Endodermal cell (in vitro differentiated cells): ENCODE measurements around the gene GATD1. TPM values are rescaled to one million over a fixed set of nuclear protein-coding genes. Genes with fewer than 3 reads are reported as not detected.

Experiments
- DNase-seq: peaks from one replicate; pipeline ENCODE4 v3.0.0-alpha.2; 2017
- H3K27ac ChIP-seq: 2 replicates; pipeline ENCODE4 v1.5.1; 2013; ENCODE audit warnings: mild to moderate bottlenecking, low read depth, low read length, moderate library complexity
- H3K27me3 ChIP-seq: 2 replicates; pipeline ENCODE4 v1.6.1; 2013; ENCODE audit warnings: mild to moderate bottlenecking, low read length, moderate library complexity; ENCODE audit not compliant: insufficient read depth, control insufficient read depth, poor library complexity, severe bottlenecking
- H3K36me3 ChIP-seq: 2 replicates; pipeline ENCODE4 v1.7.0; 2013; ENCODE audit warnings: mild to moderate bottlenecking, low read length, moderate library complexity; ENCODE audit not compliant: control insufficient read depth, insufficient read depth
- H3K4me1 ChIP-seq: one replicate; pipeline ENCODE4 v1.7.0; 2013; ENCODE audit warnings: low read length; ENCODE audit not compliant: control insufficient read depth, insufficient read depth
- H3K4me3 ChIP-seq: 2 replicates; pipeline ENCODE4 v1.5.1; 2013; ENCODE audit warnings: mild to moderate bottlenecking, low read length, moderate library complexity
- H3K9ac ChIP-seq: 2 replicates; pipeline ENCODE4 v1.6.1; 2013; ENCODE audit warnings: mild to moderate bottlenecking, low read length, moderate library complexity; ENCODE audit not compliant: poor library complexity, severe bottlenecking; ENCODE audit errors: extremely low read depth
- H3K9me3 ChIP-seq: 2 replicates; pipeline ENCODE4 v1.6.1; 2013; ENCODE audit warnings: mild to moderate bottlenecking, low read length, moderate library complexity; ENCODE audit not compliant: control insufficient read depth
- H3K27ac Mint-ChIP-seq: 2 replicates; pipeline ENCODE4 v1.8.0; 2020; ENCODE audit warnings: mixed read lengths
- H3K27me3 Mint-ChIP-seq: 2 replicates; pipeline ENCODE4 v1.8.0; 2021; ENCODE audit warnings: mild to moderate bottlenecking, mixed read lengths; ENCODE audit not compliant: insufficient read depth
- H3K36me3 Mint-ChIP-seq: 2 replicates; pipeline ENCODE4 v1.8.0; 2020; ENCODE audit warnings: low read depth, mixed read lengths
- H3K4me1 Mint-ChIP-seq: 2 replicates; pipeline ENCODE4 v1.8.0; 2020; ENCODE audit warnings: mixed read lengths
- H3K4me3 Mint-ChIP-seq: 2 replicates; pipeline ENCODE4 v1.8.0; 2020; ENCODE audit warnings: mild to moderate bottlenecking, moderate library complexity, mixed read lengths
- H3K9me3 Mint-ChIP-seq: 2 replicates; pipeline ENCODE4 v1.8.0; 2020; ENCODE audit warnings: mild to moderate bottlenecking, mixed read lengths
- CTCF ChIP-seq: fragments of 200-600 bp; sonication (generic); conservative IDR thresholded peaks from 2 replicates; pipeline ENCODE4 v1.5.0; 2021; ENCODE audit warnings: antibody characterized with exemption, mild to moderate bottlenecking
- WGBS, 2 experiments: methylation state at CpG; one replicate each; pipeline versions ENCODE4 v1.1.5 to v1.1.7; 2013; ENCODE audit warnings: missing lambda C conversion rate in 2 of 2, mixed read lengths in 1 of 2; ENCODE audit not compliant: insufficient coverage in 1 of 2, insufficient read length in 1 of 2; 5-methylcytosine and 5-hydroxymethylcytosine counted together
- long read RNA-seq, 4 experiments: library from polyadenylated mRNA in 2 of 4; library from RNA in 1 of 4; library from capped mRNA in 1 of 4; stranded (forward) in 3 of 4; unstranded in 1 of 4; transcript quantifications; one replicate each; pipeline ENCODE4 v2.0.0, GENCODE V29; 2020 to 2021; ENCODE audit warnings: inconsistent platforms in 1 of 4
- polyA plus RNA-seq, 2 experiments: library from polyadenylated mRNA; stranded (reverse); fragments of 50-300 nt; gene quantifications; one replicate each; pipeline ENCODE4 v1.2.3, GENCODE V29; 2013
- total RNA-seq, 2 donors: library from RNA; stranded (reverse); fragmentation: NEBNext Ultra II Directional in 1 of 2; extraction: Animal tissue kit (Norgen Biotek cat#: 25700) in 1 of 2; gene quantifications; 2 replicates in 1 of 2; 3 replicates in 1 of 2; pipeline ENCODE4 v1.2.1, GENCODE V29; 2021

The GATD1 gene
- total RNA-seq: 10 to 100 TPM; 57.2 to 63.2 TPM
- polyA plus RNA-seq (2013, experiment 1 of 2): 42.3 TPM
- 39.0 TPM for polyA plus RNA-seq (2013, experiment 2 of 2)
- long read RNA-seq, experiment 1, partial matches to known transcripts: 5 of 6 reads
- long read RNA-seq, experiment 1, other reads (novel, unspliced or antisense): 1 of 6 reads
- long read RNA-seq, experiment 2: 0 reads
- long read RNA-seq, experiment 3, full-length matches to known transcripts: 2 of 10 reads
- long read RNA-seq, experiment 3, partial matches to known transcripts: 2 of 10 reads
- long read RNA-seq, experiment 3, other reads (novel, unspliced or antisense): 6 of 10 reads
- long read RNA-seq, experiment 4, full-length matches to known transcripts: 1 of 5 reads
- long read RNA-seq, experiment 4, partial matches to known transcripts: 0 of 5 reads
- long read RNA-seq, experiment 4, other reads (novel, unspliced or antisense): 4 of 5 reads

DNA sequence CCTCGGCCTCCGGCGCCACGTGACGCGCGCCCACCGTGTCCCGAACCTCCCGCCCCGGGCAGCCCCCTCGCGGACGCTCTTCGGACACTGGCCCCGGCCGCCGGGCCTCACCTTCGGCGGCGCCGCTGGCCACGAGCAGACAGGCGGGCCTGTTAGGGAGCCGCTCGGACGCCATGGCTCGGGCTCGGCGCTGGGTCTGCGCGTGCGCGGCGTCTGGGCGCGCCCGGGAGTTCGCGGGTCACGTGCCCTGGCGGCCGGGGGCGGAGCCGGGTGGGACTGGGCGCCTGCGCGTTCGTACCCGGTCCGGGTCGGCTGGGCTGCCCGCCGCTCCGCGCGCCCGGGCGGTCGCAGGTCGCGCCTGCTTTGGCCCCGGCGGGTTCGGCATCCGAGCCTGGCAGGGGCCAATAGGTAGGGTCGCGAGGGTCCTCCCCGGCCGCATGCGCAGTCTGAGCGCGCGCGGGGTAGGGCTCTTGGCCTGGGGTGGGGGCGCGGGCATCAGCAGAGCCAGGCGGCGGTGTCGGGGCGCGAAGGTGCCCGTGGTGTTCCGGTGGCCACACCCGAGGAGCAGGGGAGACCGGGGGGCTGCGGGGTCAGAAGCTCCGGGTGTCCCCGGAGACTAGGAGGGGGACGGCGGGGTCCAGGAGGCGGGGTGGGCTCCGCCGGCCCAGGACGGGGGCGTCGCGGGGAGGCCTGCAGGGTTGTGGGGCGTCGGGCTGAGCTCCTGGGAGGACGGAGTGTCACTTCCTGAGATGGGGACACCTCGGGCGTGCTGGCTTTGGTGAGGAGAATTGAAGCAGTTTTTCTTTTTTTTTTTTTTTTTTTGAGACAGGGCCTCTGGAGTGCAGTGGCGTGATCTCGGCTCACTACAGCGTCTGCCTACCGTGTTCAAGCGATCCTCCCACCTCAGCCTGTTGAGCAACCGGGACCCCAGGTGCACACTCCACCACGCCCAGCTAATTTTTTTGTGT is at the start of gene GATD1:
Gene GATD1 (minus strand): TSS at position 200 of the 968 bp plus-strand sequence. CDS start 25 bp downstream, at position 175.
- H3K4me1 ChIP-seq: peaks cover 8% of the 10 kb centered on the region
- DNase-seq: peak; percentile 97
- H3K36me3 Mint-ChIP-seq: peaks cover 11% of the 10 kb centered on the region
- no peaks in the 10 kb centered on the region for H3K27me3 Mint-ChIP-seq
- H3K36me3 ChIP-seq: peaks cover 18% of the 10 kb centered on the region
- H3K9me3 Mint-ChIP-seq: no peaks in the 10 kb centered on the region
- peak within 1 kb of the TSS; percentile 87 for H3K4me3 ChIP-seq
- no peak for TF ChIP-seq CTCF
- no peaks in the 10 kb centered on the region for H3K27me3 ChIP-seq
- 1 to 3% methylated on average over 44 to 110 of the region's 110 CpGs for WGBS, 2 experiments
- peak within 1 kb of the TSS; percentile 75 for H3K4me3 Mint-ChIP-seq
- peak within 1 kb of the TSS; percentile 76 for H3K27ac ChIP-seq
- no peaks in the 10 kb centered on the region for H3K9me3 ChIP-seq
- peak within 1 kb of the TSS; percentile 58 for H3K27ac Mint-ChIP-seq
- peak within 1 kb of the TSS; percentile 63 for H3K9ac ChIP-seq
- peaks cover 8% of the 10 kb centered on the region for H3K4me1 Mint-ChIP-seq

DNA sequence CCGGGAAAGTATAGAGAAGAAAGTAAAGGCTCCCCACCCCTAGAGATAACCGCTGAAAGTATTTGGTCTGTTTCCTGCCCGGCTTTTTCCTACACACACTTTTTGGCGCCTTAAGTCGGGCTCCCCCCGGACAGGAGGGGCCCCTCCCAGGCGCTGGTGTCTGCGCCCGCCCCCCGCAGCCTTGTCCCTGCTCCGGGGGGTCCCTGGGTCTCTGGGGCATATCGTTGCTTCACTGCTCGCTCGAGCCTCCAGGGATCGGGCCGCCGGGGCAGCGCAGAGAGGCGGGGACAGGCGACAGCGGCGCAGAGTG is 49.5 kb upstream of the GATD1 start:
- Histone ChIP-seq H3K27me3 (peaks cover 61% of the 10 kb centered on the region), H3K9me3 (no peaks in the 10 kb centered on the region), H3K36me3 (no peaks in the 10 kb centered on the region), H3K4me3 (peak overlapping the region; percentile 68), H3K27ac (no peak overlapping the region), H3K9ac (no peak overlapping the region), H3K4me1 (peaks cover 14% of the 10 kb centered on the region)
- no peak for TF ChIP-seq CTCF
- peaks cover 19% of the 10 kb centered on the region for H3K4me1 Mint-ChIP-seq
- H3K4me3 Mint-ChIP-seq: peak overlapping the region; percentile 69
- H3K36me3 Mint-ChIP-seq: peaks cover 13% of the 10 kb centered on the region
- no peak overlapping the region for H3K27ac Mint-ChIP-seq
- peaks cover 43% of the 10 kb centered on the region for H3K27me3 Mint-ChIP-seq
- H3K9me3 Mint-ChIP-seq: no peaks in the 10 kb centered on the region
- 6 to 7% methylated on average over 18 to 22 of the region's 22 CpGs for WGBS, 2 experiments
- no peak for DNase-seq

GRCh38 chr11:826227-826621 is 48.9 kb upstream of the GATD1 start:
- peak overlapping the region; percentile 69 for H3K4me3 Mint-ChIP-seq
- H3K27ac Mint-ChIP-seq: no peak overlapping the region
- H3K9me3 Mint-ChIP-seq: no peaks in the 10 kb centered on the region
- H3K36me3 Mint-ChIP-seq: peaks cover 13% of the 10 kb centered on the region
- peaks cover 15% of the 10 kb centered on the region for H3K4me1 Mint-ChIP-seq
- H3K27me3 ChIP-seq: peaks cover 56% of the 10 kb centered on the region
- TF ChIP-seq CTCF: no peak
- no peaks in the 10 kb centered on the region for H3K36me3 ChIP-seq
- H3K4me1 ChIP-seq: peaks cover 9% of the 10 kb centered on the region
- no peak for DNase-seq
- H3K4me3 ChIP-seq: peak overlapping the region; percentile 68
- H3K27me3 Mint-ChIP-seq: peaks cover 37% of the 10 kb centered on the region
- H3K9me3 ChIP-seq: no peaks in the 10 kb centered on the region
- WGBS, 2 experiments: 92% methylated on average over 5 to 8 of the region's 9 CpGs
- H3K27ac ChIP-seq: no peak overlapping the region
- H3K9ac ChIP-seq: no peak overlapping the region
